Measurements from ENCODE around the gene SPAG6. TPM values are rescaled to one million over a fixed set of nuclear protein-coding genes. Genes with fewer than 3 reads are reported as not detected.

SPAG6 gene
- polyA plus RNA-seq, 3 donors: 0.11 to 0.13 TPM; not detected in 1

DNA sequence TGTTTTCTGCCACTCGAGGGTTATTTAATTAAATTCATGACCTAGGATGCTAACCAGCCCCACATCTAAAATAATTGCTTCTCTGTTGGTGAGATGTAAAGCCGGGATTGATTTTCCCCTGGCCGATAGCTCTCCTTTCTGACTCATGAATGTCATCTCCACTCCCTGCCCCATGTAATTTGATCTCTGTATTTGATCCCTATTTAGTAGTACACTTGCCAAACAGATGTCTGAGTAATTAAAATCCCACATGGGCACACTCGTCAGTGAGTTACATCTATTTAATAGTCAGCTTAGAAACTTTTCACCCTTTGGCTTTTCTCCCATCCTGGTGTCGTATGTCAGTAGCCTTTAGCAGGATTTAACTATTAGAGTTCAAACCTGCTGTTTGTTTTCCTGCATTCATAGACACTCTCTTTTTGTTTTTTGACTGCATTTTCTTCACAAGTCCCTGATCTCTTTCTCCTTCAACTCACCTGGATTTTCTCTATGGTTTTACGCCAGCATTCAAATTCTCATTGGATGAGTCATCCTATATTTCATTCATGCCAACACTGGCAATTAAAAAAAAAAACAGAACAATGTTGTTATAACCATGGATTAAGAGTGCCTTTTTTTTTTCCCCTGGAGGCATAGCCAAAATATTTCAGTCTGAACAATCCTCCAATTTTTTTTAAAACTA lies 82.7 kb downstream of the SPAG6 start:
- no peak overlapping the region for H3K4me2 ChIP-seq (replicated peaks; ENCODE audit: extremely low read depth, low read length, poor library complexity, severe bottlenecking)
- no peak overlapping the region for H3K27ac Mint-ChIP-seq

DNA sequence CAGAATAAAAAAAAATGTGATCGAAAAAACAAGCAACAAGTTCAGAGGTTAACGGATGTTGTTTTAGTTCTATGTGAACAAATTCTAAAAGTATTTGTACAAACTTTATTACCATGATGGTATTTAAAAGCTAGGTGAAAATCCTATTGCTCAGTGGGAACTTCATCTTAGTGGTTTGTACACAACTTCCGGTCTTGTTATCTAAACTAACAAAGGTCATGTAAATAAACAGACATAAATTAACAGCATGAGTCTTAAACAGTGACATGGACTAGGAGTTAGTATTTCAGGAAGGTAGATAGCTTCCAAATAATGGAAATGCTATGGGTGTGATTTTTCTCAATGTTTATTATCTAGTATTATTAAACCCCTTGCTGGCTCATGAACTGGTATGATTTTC lies 83.8 kb downstream of the SPAG6 start:
- Histone ChIP-seq H3K9ac (ENCODE audit: insufficient read depth, low read length, poor library complexity, severe bottlenecking) (no peak overlapping the region), H3K79me2 (ENCODE audit: insufficient read depth, low read length) (no peaks in the 10 kb centered on the region), H3K4me1 (ENCODE audit: control insufficient read depth in 1 of 2, insufficient read depth in 2 of 2, low read length in 2 of 2) (peaks cover 9 to 15% of the 10 kb centered on the region in 2 donors), H2AFZ (ENCODE audit: insufficient read depth, low read depth, low read length, poor library complexity, severe bottlenecking) (no peak overlapping the region), H4K20me1 (ENCODE audit: insufficient read depth, low read length) (no peaks in the 10 kb centered on the region), H3K36me3 (replicated peaks in 1 of 2; ENCODE audit: control insufficient read depth in 1 of 2, insufficient read depth in 2 of 2, low read length in 2 of 2) (no peaks in the 10 kb centered on the region), H3K4me3 (replicated peaks in 1 of 3; ENCODE audit: low read depth in 2 of 3, low read length in 3 of 3) (no peak overlapping the region), H3K4me2 (replicated peaks; ENCODE audit: extremely low read depth, low read length, poor library complexity, severe bottlenecking) (no peak overlapping the region), H3K27me3 (ENCODE audit: control insufficient read depth in 2 of 2, insufficient read depth in 2 of 2, low read length in 2 of 2) (peaks cover 3 to 12% of the 10 kb centered on the region in 2 donors), H3K27ac (ENCODE audit: low read depth in 1 of 2, low read length in 2 of 2) (no peak overlapping the region), H3K9me3 (replicated peaks in 1 of 2; ENCODE audit: control insufficient read depth in 1 of 2, insufficient read depth in 1 of 2, low read length in 2 of 2) (no peaks in the 10 kb centered on the region)
- intact Hi-C loops (cut with micrococcal nuclease): no loop called here
- WGBS (ENCODE audit: insufficient coverage): no CpG with 5 or more reads among the region's 3 CpGs
- peaks cover 13% of the 10 kb centered on the region for H3K4me1 Mint-ChIP-seq
- H3K4me3 Mint-ChIP-seq: no peak overlapping the region
- TF ChIP-seq, protein P1, sequence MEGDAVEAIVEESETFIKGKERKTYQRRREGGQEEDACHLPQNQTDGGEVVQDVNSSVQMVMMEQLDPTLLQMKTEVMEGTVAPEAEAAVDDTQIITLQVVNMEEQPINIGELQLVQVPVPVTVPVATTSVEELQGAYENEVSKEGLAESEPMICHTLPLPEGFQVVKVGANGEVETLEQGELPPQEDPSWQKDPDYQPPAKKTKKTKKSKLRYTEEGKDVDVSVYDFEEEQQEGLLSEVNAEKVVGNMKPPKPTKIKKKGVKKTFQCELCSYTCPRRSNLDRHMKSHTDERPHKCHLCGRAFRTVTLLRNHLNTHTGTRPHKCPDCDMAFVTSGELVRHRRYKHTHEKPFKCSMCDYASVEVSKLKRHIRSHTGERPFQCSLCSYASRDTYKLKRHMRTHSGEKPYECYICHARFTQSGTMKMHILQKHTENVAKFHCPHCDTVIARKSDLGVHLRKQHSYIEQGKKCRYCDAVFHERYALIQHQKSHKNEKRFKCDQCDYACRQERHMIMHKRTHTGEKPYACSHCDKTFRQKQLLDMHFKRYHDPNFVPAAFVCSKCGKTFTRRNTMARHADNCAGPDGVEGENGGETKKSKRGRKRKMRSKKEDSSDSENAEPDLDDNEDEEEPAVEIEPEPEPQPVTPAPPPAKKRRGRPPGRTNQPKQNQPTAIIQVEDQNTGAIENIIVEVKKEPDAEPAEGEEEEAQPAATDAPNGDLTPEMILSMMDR (IDR thresholded peaks at IDR 0.05): no peak
- H3K36me3 Mint-ChIP-seq: no peaks in the 10 kb centered on the region
- H3K27me3 Mint-ChIP-seq (ENCODE audit: low read depth in 3 of 3): peaks cover 10 to 25% (median 14%) of the 10 kb centered on the region in 3 donors
- DNase-seq: no peak
- H3K9me3 Mint-ChIP-seq: peaks cover 0 to 2% (median 0%) of the 10 kb centered on the region in 7 donors
- H3K27ac Mint-ChIP-seq: no peak overlapping the region

More for the DNA sequence above, 82.7 kb downstream of the SPAG6 start:
- WGBS (ENCODE audit: insufficient coverage): no CpG with 5 or more reads among the region's 6 CpGs
- Histone ChIP-seq H2AFZ (ENCODE audit: insufficient read depth, low read depth, low read length, poor library complexity, severe bottlenecking) (no peak overlapping the region), H3K79me2 (ENCODE audit: insufficient read depth, low read length) (no peaks in the 10 kb centered on the region), H3K27me3 (ENCODE audit: control insufficient read depth in 2 of 2, insufficient read depth in 2 of 2, low read length in 2 of 2) (peaks cover 3 to 12% of the 10 kb centered on the region in 2 donors), H3K9ac (ENCODE audit: insufficient read depth, low read length, poor library complexity, severe bottlenecking) (no peak overlapping the region), H3K36me3 (replicated peaks in 1 of 2; ENCODE audit: control insufficient read depth in 1 of 2, insufficient read depth in 2 of 2, low read length in 2 of 2) (no peaks in the 10 kb centered on the region), H3K4me1 (ENCODE audit: control insufficient read depth in 1 of 2, insufficient read depth in 2 of 2, low read length in 2 of 2) (peaks cover 7 to 8% of the 10 kb centered on the region in 2 donors), H3K27ac (ENCODE audit: low read depth in 1 of 2, low read length in 2 of 2) (no peak overlapping the region), H3K4me3 (replicated peaks in 1 of 3; ENCODE audit: low read depth in 2 of 3, low read length in 3 of 3) (no peak overlapping the region), H3K9me3 (replicated peaks in 1 of 2; ENCODE audit: control insufficient read depth in 1 of 2, insufficient read depth in 1 of 2, low read length in 2 of 2) (no peaks in the 10 kb centered on the region), H4K20me1 (ENCODE audit: insufficient read depth, low read length) (no peaks in the 10 kb centered on the region)
- Mint-ChIP-seq H3K36me3 (no peaks in the 10 kb centered on the region), H3K4me3 (no peak overlapping the region), H3K27me3 (ENCODE audit: low read depth in 3 of 3) (peaks cover 10 to 25% (median 16%) of the 10 kb centered on the region in 3 donors), H3K4me1 (peaks cover 9% of the 10 kb centered on the region), H3K9me3 (peaks cover 0 to 3% (median 2%) of the 10 kb centered on the region in 7 donors)
- intact Hi-C loops (cut with micrococcal nuclease): no loop called here
- TF ChIP-seq, protein P1 (IDR thresholded peaks at IDR 0.05): no peak
- no peak for DNase-seq

All from CD14-positive monocyte (primary cell).